Middle frontal gyrus (tissue), 1 donor: ENCODE results near the gene FAM53B.

Source experiments
- DNase-seq: peaks from one replicate; pipeline ENCODE4 v3.0.0-alpha.2; 2015; ENCODE audit warnings: low spot score; ENCODE audit errors: extremely low spot score

Gene FAM53B

DNA sequence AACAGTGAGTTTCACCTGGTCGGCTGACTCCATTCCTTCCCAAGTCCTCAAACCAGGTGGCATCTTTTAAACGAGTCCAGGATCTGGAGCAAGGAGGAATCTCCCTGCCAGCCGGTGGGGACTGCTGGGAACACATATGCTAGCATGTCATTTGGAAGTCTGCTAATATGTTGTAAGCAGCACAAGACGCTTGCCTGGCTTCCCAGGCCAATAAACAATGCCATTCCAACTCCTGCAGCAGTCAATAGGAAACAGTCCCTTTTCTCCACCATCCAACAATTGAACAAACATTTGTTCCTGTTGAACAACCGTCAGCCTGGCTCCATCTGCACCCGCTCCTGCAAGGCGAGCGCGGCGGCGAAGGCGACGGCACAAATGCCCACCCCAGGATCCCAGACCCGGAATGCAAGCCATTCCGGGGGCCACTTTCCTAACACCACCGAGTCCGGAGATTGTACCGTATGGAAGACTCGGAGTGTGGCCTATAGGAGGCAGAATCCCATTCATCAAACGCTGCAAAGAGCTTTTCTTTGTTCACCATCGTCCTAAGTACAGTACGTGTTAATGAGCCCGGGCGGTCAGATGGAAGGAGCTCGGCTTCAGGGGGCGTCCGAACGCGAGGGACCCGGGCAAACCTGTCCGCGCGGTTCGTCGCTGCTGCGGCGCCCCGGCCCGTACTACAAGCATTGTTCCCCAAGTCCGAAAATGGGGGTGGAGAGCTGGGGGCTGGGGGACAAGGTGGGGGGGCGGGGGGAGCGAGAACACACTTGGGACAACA, 1.6 kb downstream of the FAM53B start:
- no peak for DNase-seq

DNA sequence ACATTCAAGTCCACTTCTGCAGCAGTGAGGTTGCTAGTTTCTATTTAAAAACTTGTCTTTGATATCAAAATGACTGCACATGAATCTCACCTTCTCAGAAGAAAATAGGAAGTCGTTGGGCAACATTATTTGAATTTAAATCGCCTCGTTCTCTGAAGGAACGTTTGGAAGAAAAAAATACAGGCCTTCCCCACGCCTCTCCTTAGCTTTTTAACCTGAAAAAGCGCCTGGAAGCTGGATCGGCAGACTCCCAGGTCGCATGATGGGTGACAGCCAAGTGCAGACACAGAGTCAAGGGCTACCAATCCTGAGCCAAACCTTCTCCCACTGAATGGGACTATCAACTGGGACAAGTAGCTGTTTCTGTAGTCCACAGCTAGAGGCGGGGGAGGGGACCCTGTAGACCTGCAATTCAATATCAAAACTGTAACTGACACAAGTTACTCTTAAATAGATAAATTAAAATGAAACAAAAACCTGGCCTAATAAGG, 2.2 kb downstream of the FAM53B start:
- no peak for DNase-seq

DNA sequence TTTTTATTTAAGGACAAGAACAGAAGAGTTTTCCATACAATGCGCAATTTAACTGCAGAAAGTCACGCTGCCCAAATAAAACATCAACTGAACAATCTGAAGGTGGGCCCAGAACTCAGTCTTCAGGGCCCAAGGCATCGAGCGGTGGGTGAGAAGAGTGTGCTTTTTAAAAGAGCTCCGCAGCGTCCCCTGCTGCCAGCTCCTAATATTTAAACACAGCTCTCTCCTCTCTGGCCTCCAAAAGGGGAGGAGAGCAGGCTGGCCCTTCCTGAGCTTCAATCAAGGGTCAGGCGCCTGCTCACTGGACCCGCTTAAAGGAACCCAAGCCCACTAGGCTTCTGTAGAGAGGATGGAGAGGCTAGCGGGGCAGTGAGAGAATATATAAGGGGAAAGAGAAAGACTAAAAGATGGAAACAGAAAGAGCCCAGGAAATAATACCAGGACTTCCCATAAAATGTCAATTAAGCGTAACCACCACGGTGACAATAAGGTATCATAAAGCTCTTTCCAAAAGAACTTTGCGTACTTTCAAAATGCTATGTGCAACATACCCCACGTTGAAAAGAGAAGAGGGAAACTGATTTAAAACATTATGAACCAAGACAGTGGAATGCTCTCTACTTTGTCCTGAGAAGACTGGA, 2.8 kb downstream of the FAM53B start:
- peak; percentile 89 for DNase-seq

DNA sequence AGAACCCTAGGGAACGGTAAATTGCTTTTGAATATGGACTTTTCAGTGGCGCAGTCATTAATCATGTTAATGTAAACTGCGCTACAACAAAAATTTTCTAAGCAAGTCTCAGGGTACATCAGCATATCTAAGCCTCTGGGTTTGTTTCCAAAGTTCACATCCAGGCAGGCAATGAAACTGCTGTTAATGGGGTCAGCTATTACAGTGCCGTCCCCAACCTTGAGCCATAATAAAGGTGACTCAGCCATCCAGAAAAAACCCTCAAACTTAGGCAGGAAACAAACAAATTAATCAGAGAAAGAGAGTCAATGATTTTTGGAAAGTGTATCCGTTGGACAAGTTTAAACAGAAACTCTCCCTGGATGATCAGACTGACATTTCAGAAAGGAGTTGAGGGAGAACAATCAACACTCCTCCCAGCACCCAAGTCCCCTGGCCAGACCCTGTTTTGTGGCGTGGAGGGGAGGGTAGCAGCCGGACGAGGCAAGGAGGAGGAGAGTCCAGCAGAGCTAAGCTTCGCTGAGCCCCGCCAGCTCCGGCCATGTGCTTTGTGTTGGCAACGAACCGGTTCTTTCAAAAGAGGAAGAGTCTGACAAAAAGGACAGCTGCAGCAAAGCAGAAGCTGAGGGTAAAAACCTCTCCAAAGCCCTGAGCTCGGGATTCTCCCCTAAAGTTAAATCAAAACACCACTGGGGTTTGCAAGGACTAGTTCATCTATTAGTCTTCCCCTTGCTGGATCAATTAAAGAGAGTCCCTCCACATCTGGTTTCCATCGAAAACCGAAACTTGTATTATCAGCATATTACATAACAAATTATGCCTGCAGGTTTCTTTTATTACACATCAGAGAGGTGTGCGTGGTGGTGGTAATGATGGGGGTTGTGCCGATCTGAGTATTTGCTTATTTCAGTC, 3.6 kb downstream of the FAM53B start:
- no peak for DNase-seq

DNA sequence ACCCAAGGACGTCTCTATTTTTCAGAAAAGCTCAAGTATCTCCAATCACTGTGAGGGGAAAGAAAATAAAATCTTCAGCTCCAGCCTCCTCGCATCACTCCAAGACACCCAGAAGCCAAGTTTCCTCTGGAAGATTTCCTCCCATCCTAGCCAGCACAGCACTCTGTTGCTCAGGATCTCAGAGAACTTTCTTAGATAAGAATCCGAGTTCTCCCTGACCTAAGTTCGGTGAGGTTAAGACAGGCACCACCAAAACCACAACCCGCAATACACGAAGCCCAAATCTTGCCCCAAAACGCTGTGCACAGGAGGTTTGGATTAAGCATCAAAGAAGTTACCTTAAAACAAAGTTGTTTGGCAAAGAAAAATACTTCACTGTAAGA, 4.2 kb downstream of the FAM53B start:
- no peak for DNase-seq

DNA sequence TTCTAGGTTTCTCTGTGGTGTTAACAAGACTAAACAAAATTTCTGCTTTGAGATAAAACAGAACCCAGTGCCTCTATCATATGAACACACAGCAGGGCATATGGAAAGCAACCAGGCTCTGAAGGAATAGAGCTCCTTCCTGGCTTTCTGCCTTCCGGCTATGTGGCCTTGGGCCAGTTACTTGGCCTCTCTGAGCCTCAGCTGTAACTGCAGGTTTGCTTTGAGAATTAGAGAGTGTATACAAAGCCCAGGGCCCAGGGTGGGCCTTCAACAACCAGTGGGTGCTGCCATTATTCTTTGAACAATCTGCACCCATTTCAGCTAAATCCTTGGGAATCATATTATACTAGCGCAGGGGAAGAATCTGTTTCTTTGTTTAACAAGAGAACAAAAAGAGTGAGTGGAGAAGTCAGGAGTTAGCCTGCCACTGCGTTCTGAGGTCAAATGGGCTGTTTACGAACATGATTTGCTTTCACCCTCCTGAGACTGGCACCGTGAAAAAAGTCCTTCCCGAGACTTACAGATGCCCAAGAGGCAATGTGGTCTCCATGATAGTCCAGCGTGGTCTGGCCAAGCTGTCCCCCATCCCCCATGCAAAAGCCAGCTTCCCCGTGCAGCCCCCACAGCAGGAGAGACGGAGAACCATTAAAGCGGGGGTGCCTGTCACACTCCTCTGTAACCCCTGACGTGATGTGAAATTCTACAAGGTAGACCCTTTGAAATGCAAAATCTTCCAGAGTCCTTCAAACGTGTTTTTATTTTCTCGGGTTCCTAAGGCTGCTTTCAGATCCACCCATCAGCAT, 4.9 kb downstream of the FAM53B start:
- DNase-seq = no peak

DNA sequence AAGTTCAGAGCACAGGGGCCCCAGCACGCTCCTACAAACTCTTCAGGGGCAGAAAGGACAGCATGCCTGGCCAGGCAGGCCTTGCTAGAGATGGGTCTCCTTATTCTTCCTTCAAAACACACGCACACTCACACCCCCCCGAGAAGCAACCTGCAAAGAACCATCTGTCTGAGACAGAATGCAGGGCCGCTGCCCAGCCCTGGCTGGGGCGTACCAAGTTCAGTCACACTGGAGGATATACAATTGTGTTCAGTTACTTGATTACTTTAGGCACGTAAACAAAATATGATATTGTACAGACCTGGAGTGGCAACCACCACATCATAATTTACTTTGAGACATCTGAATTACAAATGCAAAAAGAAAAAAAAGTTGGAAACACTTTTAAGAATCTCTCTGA, 5.7 kb downstream of the FAM53B start:
- DNase-seq = no peak

DNA sequence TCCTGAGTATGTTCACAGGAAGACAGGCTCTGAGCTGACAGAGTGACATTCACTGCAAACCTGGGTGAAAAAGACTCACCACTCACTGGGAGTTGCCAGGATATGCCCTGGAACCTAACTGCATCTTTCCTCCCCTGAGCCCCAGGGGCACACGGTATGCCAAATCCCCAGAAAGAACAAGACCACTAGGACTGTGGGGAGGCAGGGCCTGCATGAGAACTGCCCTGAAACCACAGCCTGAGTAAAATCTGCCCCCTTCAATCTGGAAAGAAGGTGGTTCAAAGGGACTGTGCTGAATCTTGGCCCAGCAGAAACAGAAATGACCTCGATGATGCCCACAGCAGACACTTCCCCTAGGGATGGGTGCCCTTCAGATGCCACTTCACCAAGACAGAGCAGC, 6.5 kb downstream of the FAM53B start:
- DNase-seq = no peak

DNA sequence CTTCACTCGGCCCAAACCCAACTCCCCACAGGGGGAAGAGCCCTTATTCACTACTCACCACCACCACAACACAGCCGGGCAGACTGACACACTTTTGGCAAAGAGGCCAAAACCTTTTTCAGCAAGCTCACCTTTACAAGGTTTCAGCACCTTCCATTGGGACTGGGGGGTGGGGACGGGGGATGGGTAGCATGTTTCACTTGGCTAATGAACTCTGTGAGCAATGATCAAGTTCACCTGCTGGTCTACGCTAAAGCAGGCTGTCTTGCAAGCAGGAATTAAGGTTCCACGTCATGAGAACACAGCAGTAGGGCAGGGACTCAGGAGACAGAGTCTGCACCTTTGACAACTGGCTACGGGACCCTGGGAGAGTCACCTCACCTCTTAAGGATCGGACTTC, 7.0 kb downstream of the FAM53B start:
- DNase-seq = no peak

DNA sequence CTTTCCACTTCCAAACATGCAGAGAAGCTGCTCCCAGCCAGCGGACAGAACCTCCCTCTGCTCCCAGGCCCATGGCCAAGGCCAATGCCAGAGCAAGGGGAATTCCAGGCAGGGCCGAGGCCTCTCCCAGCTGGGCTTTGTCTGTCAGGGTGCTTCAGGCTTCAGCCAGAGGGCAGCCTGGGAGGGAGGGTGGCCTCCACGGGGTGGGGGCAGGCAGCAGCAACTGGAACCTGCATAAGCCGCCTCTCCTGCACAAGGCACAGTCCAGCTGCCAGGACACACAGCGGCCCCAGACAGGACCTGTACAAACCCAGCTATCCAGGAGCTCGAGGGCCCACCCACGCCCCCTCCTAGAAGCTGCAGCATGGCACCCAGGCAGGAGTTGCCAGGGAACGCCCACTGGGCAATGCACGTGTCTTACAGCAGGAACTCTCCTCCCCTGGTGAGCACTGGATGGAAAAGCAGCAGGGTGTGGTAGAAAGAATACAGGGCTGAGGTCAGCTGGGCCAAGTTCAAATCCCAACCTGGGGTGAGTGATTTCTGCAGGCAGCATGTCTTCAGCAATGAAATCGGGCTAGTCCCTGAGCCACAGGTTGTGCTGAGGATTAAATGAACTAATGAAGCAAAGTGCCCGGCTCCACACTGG, 7.6 kb downstream of the FAM53B start:
- peak; percentile 56 for DNase-seq

DNA sequence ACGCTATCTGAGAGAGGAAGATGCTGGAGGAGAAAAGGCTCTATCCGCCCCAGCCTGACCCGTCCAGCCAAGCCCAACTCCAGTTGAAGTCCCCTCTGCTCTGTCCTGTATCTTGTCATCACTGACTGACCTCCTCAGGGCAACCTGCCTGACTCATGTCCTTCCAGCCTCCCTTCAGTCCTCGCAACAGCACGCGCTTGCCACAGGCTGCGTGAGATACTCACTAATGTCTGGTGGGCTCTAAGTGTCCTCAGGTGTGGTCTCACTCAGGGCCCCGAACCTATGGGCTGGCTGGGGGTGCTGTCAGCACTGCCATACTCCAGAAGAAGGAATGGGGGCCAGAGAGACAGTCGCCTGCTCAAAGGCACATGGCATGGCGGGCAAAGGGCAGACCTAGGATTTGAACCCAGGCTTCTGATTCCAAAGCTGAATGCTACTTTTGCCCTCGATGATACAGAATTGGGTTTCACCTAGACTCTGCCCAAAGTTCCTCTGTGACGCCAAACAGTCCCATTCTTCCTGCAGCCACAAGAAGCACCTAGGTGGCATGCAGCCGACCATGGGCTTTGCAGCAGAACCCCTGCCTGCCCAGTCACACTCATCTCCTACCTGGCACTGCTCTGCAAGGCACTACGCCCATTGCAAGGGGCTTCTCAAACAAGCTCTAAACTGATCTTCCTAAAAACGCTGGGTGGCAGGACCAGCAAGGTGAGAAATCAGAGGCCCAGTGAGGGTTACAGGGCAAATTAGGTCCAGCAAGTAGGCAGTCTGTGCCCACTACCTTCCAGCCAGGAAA, 8.5 kb downstream of the FAM53B start:
- DNase-seq = no peak

DNA sequence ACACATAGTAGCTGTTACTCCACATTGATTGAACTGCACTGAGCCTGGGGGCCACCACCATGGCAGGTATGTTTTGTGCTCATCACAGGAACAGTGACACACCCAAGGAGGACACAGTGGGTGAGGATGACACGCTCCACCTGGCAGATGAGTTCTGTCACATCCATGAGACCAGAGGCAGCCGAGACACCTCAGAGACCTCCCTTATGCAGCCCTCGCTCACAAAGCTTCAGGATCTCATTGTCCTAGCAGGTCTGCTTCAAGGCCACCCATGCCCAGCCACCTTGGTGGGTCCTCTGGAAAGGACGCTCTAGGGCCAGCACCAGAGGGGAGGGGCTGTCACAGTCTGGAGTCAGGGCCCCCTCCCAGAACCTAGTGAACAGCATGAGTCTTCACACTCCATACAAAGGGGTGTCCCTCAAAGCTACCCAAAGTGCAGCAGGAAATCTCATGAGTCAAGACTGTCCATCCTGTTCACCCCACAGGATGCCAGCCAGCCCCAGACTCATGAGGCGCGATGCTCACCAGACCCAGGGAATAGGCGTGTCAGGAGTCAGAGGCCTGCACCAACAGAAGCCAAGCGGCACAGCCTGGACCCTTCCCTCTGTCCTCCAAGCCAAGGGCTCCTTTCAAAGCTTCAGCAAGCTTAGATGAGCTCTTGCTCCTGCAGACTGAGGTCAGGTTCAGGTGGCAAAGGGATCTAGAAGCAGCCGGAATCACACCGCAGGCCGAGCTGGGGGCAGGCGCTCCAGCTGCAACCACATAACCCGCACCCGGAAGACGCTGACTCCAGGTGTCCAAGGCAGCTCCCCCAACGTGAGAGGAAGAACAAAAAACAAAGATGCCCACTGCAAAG, 9.6 kb downstream of the FAM53B start:
- no peak for DNase-seq

DNA sequence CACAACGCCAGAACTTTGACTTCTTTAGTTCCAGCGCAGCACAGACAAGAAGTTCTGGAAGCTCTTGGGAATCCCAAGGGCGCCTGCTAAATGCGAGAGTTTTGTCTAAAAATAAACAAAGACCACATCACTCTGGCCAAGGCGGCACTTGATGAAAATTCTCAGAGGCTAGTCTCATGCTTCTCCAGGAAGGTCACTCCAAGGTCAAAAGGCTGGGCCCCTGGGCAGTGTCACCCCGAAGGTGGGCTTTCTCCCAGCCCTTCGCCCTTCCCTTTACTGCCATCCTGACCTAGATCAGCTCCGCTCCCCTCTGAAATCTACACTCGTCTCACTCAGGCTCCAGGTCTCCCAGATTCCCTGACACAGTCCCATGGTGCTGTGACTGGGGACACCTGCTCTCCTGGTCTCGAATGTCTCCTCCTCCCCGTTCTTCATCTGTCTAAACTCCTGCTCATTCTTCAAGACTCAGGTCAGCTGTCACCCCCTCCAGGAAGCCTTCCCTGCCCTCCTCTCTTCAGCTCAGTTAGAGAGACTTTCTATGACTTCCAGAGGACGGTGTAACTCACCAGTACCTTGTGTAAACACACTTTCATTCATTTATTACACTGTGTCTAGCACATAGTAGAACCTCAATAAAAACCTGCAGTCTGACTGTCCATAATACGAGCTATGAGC, 10.5 kb downstream of the FAM53B start:
- no peak for DNase-seq

DNA sequence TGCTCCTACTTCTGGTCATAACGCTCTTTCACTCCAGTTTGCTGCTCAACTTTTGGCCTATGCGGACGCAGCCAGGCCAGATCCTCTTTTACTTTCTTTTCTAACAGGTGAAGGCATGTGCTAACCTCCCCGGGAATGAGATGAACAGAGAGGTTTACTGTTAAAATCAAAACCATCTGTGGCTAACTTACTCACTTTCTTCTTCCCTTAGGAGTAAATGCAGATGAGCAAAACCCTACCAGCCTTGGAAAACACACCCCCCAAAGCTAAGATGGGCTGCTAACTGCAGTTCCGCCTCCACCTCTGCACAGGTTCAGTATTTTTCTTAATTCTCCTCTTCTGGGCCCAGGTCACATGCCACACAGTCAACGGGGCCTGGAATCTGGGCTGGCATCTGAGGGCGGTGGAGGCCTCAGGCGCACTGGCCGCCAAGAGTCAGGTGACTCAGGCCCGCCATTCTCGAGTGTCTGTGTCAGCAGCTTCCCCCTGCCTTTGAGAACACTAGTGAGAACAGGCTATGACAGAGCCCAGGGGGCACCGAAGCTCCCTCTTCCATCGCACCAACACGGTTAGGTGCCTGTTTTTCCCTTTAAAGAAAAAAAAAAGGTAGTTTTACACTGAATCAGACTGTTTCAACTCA, 11.1 kb downstream of the FAM53B start:
- no peak for DNase-seq

DNA sequence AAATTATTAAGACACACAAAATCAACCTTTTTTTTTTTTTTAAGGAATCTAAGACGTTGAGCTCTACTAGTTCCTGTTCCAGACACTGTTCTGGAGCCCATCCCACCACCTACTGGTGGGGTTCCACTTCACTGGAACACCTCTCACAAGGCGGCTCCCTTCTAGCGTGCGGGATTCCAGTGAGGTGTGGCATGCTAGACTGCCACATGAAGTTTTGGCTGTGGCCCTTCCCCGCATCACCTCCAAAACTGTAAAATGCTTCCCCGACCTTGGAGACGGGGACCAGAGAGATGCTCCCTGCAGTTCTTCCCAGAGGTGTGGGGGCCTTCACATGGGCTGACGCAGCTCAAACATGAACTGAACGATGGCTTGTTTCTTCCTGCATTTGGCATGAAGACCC, 12.6 kb downstream of the FAM53B start:
- DNase-seq = no peak

DNA sequence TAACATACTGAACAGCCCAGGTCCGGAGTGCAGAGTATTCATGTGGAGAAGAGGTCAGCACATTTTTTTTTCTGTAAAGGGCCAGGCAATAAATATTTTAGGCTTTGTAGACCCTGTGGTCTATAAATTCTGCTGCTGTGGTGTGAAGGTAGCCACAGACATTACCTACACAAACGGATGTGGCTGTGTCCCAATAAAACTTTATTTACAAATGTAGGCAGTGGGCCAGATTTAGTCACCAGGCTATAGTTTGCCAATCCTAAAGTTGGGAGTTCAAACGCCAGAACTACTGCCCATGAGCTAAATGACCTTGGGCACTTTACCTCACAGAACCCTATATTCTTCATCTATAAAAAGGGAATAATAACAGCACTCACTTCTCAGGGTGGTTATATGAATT, 13.4 kb downstream of the FAM53B start:
- no peak for DNase-seq

DNA sequence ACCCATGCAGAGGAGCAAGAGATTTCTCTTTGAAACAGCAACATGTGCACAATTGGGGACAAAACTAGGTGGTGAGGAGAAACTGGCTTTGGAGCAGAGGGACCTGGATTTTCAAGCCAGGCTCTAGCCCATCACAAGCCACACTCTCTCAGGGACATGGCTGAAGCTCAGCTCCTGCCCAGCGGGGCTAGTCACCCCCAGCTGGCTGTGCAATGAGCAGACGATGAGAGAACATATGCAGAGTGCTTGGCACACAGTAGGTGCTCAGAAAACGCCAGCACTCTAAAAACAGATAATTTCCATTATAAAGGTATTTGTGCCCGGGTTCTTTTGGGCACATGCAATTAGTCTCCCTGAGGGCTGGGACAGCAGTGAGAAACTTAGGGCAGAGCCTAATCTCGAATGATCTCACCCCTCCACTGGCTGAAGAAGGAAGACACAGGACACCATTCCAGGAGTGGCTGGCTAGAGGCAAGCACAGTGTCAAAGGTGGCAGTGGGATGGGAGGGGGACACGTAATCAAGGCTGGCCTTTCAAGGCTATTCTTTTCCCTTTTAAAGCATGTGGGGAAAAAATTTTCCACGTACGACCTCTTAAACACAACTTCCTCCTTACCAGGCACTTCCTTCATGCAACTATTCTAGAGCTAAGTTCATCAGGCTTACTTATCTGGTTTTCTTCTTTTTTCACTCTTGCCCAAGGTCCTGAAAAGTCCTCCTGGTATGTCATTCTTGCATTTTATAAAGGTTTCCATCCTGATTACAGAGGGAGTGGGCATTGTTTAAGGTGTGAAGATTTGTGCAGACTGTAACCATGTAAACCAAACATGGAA, 15.1 kb downstream of the FAM53B start:
- no peak for DNase-seq
